Right lobe of liver (tissue), 4 donors: ENCODE data around the gene SPDYE5.
"Not testable (repeated sequence)": the region's sequence is repeated elsewhere in the genome, so short reads cannot be mapped to it uniquely, and the experiment has no call there.

Experiments used
- POLR2A ChIP-seq: fragments of 450-650 bp; IDR thresholded peaks from one replicate; pipeline ENCODE4 v1.6.1; 2017; ENCODE audit warnings: antibody characterized with exemption, mild to moderate bottlenecking
- TF ChIP-seq, protein P1 (sequence below), 4 donors: fragments of 200-600 bp in 3 of 4; fragments of 450-650 bp in 1 of 4; IDR thresholded peaks; one replicate each; pipeline versions ENCODE4 v1.5.1 to v1.8.0; 2016 to 2022; ENCODE audit warnings: antibody characterized with exemption in 4 of 4, mild to moderate bottlenecking in 2 of 4
- donor health status: DM: no; HTN: no; CAD: no.
- donor health status: DM: no; HTN: no; CAD: no.
- donor health status: DM: no; HTN: yes; CAD: no.

DNA sequence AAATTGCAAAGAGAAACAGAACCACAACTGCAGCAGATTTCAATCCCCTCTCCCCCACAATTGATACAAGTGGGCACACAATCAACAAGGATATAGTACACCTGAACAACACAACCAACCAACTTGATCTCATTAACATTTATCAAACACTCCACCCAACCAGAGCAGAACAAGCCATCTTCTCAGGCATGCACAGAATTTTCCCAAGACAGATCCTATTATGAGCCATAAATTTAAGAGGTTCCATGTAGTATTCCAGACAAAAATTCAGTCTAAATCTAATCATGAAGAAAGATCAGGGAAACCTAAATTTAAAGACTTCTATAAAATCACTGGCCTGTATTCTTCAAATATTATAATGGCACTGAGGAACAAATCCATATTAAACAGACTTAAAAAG is 29.6 kb downstream of the SPDYE5 start:
- TF ChIP-seq, protein P1, sequence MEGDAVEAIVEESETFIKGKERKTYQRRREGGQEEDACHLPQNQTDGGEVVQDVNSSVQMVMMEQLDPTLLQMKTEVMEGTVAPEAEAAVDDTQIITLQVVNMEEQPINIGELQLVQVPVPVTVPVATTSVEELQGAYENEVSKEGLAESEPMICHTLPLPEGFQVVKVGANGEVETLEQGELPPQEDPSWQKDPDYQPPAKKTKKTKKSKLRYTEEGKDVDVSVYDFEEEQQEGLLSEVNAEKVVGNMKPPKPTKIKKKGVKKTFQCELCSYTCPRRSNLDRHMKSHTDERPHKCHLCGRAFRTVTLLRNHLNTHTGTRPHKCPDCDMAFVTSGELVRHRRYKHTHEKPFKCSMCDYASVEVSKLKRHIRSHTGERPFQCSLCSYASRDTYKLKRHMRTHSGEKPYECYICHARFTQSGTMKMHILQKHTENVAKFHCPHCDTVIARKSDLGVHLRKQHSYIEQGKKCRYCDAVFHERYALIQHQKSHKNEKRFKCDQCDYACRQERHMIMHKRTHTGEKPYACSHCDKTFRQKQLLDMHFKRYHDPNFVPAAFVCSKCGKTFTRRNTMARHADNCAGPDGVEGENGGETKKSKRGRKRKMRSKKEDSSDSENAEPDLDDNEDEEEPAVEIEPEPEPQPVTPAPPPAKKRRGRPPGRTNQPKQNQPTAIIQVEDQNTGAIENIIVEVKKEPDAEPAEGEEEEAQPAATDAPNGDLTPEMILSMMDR (IDR thresholded peaks at IDR 0.05): not testable (repeated sequence)
- not testable (repeated sequence) for TF ChIP-seq POLR2A
